GM19324 (cell line): ENCODE measurements around the gene MCCC1.

Experiments used
- ATAC-seq: cut with Tn5 transposase; IDR thresholded peaks from one replicate; pipeline ENCODE4 v1.9.1; 2021; ENCODE audit warnings: mild to moderate bottlenecking, moderate library complexity; ENCODE audit not compliant: unreplicated experiment, low FRiP score

Gene MCCC1

GRCh38 chr3:183058351-183058750, 40.9 kb downstream of the MCCC1 start:
- ATAC-seq, result no peak

- ATAC-seq, result no peak
These were observed 48.6 kb downstream of the MCCC1 start for GRCh38 chr3:183050706-183051105.

DNA sequence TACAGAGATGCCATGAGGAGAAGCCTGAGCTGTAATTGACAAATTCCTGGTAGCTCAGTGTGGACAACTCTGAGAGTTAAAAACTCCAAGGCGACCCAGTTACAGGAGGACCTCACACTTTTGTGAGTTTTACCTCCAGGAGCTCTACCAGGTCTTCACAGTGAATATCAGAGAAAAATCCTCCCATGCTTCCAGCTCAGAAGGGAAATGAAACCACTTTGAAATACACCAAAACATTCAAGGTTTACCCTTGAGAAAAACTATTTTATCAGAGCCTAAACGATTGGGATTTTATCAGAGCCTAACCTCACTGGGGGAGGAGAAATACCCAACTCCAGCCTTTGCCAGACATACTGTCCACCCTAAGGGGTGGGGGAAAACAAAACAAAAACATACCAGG, 52.4 kb downstream of the MCCC1 start:
- ATAC-seq, result no peak

DNA sequence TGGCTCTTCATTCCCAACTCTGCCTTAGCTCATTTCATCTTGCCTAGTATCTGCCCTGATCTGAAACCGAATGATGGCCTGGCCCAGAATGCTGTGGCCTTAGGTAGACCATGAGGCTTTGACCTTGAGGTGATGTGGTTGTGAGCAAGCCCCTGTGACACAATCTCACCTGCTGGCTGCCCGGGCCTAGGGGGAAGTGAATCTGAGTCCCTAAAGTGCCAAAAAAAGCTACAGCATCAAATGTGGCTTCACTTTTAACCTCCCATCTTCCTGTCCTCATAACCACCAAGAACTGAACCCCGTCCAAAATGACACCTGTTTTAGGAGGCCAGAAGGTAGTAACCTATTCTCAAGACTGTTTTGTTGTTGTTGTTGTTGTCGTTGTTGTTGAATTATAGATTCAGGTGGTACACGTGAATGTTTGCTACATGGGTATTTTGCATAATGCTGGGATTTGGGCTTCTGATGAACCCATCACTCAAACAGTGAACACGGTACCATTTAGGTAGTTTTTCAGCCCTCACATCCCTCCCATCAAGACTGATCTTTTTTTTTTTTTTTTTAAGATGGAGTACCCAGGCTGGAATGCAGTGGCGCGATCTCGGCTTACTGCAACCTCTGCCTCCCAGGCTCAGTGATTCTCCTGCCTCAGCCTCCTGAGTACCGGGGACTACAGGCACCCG, 54.6 kb downstream of the MCCC1 start:
- peak; percentile 93 for ATAC-seq

DNA sequence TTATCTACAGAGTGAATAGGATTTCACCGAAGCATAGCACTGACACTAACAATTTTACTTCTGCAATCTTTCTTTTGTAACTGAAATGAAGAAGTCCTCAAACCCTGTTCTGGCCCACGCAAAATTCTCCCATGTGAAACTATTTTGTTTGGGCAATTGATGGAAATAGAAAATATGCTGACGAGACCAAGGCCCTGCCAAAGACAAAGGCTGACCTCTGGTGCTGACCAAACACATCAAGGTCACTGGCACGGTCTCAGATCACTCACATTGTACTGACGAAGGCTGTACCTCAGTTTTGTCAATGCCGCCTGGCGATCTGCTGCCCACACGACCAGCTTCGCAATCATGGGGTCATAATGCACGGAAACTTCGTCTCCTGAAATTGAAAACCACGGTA, 60.5 kb downstream of the MCCC1 start:
- ATAC-seq, result no peak

DNA sequence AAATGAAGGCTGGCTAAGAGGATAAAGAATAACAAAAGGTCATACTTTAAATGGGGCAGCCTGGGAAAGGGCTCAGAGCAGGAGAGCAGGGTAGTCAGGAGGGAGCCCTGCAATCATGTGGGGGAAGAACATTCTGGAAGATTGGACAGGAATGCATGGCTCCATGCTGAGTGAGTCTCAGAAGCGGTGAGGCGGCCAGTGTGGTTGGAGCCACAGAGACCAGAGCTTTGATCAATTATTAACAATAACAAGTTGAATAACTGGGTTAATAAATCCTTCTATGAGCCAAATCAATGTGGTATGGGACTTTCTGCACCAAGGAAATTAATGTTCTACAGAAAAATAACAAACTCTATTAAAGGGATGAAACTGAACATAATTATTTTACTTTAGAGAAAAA, 61.1 kb downstream of the MCCC1 start:
- ATAC-seq, result no peak

DNA sequence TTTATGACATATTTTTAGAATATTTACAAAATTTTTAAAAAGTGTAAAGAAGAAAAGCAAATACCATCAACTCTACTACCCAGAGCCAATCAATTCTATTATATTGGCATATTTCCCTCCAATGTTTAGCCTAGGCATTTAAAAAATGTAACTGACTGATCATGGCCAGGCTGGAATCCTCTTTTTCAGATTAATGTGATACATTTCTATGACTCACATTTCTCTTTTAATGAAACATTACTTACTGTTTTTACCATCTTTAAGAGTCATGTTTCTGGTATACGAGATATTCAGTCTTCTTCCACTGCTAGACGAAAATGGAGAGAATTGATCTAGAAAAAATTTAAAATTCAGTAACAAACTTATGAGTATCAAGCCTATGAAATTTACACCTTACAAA, 65.5 kb downstream of the MCCC1 start:
- no peak for ATAC-seq

DNA sequence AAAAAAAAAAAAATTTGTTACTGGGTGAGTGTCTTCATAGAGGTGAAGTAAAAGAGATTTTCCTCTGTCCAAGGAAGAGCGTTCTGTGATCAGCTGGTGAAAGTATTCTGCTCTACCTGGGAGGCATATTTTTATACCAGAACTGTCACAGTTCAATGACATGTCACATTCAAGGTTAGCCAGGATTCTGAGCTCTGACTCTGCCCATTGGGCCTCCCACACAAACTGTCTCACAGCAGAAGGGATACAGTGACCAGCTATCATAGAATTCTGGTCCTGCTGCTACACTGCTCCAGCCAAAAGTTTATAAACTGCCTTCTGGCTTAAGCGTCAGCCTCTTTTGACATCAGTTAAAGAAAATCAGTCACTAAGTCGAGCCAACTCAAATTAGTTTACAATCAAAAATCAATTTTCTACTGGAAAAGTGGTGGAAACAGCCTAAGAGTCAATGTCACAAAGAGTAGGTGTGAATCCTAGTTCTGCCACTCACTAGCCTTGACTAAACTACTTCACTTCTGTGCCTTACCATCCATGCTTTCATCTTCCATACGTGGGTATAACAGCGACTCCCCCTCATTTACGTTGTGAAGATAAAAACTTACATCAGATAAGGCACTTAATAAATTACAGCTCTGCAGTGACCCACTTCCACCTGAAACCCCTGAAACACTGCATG, 66.3 kb downstream of the MCCC1 start:
- no peak for ATAC-seq

DNA sequence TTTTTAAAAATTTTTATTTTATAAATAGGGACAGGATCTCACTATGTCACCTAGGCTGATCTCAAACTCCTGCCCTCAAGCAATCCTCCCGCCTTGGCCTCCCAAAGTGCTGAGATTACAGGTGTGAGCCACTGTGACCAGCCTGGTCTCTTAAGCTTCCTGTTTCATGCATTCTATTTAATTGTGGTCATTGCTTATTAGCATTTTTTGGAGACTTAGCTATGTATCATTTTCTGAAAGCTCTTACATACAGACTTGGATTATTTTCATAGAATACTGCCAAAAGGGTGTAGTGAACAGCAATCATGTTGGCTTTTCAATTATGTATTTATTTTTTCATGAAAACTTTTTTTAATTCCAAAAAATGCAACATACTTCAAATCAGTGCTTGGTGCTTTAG, 67.5 kb downstream of the MCCC1 start:
- no peak for ATAC-seq

GRCh38 chr3:183028416-183028815, 70.9 kb downstream of the MCCC1 start:
- no peak for ATAC-seq

- ATAC-seq, result no peak
These were observed 72.0 kb downstream of the MCCC1 start for GRCh38 chr3:183027276-183027675.

DNA sequence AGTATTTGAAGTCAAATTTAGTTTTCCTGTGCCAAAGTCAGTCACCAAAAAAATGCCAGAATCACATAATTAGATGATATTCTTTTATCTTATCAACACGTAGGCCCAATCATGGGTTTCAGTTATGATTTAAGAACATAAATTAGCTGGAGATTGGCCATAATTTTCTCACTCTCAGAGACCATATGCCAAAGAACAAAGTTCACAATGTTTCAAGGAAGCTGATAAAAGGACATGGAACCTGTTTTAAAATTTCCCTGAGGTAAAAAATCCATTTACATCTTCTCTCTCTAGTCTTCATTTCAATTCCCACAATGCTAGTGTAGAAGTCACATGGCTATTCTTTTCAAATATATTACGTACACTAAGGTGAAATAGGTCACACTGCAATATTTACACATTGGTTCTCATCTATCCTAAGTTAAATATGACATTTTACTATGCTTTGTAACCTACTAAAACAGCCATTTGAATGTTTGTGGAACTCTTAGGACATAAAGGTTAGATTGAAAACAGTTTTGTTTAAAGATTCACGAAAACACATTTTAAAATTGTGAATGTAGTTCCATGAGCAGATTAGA, 76.3 kb downstream of the MCCC1 start:
- ATAC-seq, result no peak

- no peak for ATAC-seq
These were observed 80.7 kb downstream of the MCCC1 start for GRCh38 chr3:183018421-183019192.

GRCh38 chr3:183015185-183015584, 84.1 kb downstream of the MCCC1 start:
- ATAC-seq, result no peak

- ATAC-seq, result no peak
These were observed 85.4 kb downstream of the MCCC1 start for GRCh38 chr3:183013856-183014255.

DNA sequence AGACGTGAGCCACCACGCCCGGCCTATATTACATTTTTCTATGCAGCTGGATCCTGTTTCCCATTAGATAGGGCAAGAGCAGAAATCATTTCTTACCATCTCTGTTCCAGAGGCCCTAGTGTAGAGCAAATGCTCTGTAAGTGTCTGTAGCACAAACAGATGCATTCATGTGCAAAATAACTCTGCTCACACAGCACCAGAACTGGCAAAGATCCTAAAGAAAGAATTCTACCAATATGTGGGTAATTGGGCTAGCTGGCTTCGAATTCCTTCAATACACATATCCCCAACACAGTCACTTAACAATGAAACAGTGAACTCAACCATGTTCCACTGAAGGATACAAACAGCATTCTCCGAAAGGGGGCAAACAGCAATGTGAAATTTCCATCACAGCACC, 86.2 kb downstream of the MCCC1 start:
- no peak for ATAC-seq

DNA sequence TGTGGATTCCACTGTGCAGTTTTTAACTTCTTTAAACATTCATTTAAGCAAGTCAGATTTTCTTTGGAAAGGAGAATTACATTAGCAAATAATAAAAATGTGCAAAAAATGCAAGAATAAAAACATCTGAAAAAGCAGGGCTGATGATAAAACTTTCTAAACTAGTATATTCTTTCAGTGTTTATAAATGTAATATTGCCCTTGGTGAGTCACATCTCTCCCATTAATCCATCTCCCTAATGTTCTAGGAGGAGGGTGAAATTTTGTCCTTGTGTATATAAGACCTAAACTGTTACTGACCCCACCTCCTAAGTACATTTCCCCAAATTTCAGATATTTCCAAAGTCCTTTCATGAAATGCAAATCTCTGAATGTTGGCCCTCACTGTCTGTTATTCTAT, 90.5 kb downstream of the MCCC1 start:
- no peak for ATAC-seq

GRCh38 chr3:183008303-183008702, 91.0 kb downstream of the MCCC1 start:
- no peak for ATAC-seq

DNA sequence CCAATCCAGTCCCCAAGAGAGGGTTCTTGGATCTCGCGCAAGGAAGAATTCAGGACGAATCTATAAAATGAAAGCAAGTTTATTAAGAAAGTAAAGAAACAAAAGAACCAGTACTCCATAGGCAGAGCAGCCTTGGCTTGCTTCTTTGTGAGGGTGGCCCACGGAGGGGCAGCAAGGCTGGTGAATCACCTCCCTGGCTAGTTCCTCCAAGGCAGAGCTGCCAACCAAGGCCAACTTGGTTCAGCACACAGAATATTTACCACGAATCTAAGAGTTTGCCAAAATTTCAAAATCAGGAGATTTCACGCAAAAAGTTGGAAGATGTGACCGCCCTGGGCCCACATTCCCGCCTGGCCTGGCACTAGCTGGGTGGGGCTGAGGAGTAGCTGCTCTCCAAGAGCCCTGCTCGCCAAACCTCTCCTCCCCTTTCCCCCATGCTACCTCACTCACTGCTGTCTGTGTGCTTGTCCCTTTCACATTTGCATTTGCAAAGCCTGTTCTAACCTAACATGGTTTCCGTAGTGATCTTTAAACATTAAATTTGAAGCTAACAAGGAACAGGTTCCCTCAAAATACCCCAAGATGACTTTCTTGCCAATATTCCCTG, 92.8 kb downstream of the MCCC1 start:
- ATAC-seq, result no peak

DNA sequence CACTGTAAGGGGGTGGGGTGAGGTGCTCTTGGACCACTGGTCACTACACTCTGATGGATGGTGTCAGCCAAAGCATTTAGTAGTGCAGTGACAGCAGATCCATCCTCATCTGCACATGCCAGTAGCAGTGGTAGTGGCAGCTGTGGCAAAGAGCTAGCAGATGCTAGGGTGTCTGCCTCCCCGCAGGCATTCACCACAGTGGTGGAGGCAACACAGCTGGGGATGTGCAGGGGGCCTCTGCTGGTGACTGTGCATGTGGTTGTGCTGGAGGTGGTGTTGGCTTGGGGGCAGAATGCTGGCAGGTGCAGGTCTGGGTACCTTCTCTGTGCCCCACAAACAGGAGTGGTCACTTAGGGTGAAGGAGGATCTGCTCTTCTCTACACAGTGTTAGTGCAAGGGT, 99.5 kb downstream of the MCCC1 start:
- no peak for ATAC-seq
